ENCODE data around the gene FAM184B.
"Not testable (repeated sequence)": the region's sequence is repeated elsewhere in the genome, so short reads cannot be mapped to it uniquely, and the experiment has no call there.

FAM184B gene

DNA sequence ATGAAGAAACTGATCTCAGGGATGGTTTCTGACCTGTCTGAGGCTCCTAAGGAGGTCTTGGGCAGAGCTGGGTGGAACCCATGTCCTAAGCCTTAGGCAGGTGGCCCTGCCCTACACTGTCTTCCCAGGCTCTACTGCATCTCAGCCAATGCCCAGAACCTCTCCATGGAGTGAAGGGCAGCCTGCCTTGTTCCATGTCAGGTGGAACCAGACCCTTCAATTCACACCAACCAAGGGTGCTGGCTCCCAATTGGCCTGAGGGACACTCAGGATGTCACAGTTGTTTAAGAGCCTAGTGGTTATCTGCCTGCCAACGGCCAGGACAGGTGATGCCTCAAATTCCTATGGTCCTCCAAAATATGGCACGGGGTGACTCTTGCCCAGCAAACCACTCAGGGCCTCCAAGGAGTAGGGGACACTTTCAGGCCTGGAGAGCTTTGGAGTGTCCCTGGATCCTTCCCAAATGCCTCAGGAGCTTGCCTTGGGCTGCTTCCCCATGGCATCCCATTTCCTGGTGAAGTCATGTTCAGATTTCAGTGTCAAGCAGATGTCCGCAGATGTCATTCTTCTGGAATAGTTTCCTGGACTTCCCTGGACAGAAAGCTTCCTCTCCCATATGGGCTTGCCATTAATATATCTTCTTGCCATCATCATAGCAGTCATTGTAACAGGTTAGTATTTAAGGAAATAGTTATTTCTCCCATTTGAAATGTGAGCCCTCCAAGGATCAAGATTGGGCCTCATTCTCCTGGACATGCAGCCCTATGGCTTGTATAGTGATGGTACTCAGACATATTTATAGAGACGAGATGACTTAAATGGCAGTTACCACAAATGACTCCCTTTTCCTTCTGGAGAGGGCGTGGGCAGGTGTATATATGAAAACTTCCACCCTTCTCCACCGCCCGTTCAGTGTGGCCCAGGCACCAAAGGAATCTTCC, 99.9 kb downstream of the FAM184B start:
- no peak for DNase-seq

DNA sequence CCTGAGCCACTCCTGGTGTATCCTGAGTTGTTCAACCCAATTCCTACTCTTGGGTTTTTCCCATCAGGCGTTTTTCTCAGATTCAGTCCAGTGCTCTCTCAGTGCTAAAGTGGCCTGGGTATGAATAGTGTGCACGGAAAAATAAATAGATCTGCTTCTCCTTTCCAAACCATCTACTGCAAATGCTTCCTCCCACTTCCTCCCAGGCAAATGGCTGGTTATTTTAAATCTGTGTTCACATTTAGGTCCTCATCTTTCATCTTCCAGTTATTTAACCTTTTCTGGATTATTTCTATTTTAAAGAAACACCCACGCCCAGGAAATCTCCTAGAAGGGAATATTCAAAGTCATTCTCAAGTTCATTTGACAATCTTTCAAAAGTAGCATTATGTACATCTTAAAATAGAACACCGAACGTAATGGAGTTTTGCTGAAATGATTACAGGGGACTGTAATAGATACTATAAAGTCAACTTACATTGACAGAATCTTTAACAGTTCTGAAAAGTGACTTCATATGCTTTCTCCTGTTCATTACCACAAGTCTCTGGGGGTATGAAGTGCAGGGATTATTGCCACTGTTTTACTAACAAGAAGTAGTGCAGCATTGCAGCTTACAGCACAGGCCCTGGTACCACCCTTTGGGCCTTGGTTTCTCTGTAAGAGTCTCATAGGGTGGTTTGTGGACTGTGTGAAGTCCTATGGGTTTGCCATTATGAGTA, 100.7 kb downstream of the FAM184B start:
- no peak for DNase-seq

DNA sequence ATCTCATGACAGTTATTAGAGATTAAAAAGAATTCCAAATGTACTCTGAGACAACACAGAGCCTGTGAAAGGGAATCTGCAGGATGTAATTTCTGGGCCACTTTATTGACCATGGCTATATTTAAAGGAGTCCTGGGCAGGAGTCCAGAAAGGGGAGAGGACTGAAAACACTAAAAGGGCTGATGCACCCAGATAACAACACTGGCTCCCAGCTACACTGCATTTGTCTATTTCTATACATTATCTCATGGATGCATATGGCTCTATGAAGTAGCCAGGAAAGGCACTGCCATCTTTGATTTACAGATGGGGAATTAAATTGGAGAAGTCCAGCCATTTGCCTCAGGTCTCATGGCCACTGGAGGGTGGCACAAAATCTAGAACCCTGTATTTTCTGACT, 111.0 kb downstream of the FAM184B start:
- DNase-seq: no peak

DNA sequence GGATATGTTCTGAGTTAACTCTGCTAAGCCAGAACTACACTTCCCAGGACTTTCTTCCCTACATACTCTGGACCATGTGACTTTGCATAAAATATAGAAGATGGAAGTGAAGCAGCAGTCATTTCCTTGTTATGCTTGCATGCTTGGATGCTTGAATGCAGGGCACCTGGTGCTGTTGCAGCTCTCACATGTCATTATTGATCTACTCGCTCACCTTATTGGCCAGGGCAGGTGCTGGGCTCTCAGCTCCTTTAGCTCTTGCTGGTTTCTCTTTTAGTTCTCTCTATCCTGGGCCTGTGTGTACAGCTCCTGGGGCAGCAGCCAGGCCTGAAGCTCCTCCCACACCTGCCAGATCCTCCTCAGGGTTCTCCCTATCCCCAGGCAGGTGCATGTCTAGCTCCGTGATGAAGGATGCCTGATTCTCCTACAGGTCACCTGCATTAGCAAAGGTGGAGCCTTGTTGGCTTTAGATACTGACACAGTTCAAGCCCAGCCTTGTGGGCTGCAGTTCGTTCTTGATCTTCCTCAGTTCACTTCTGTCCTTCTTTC, 113.7 kb downstream of the FAM184B start:
- no peak for DNase-seq

DNA sequence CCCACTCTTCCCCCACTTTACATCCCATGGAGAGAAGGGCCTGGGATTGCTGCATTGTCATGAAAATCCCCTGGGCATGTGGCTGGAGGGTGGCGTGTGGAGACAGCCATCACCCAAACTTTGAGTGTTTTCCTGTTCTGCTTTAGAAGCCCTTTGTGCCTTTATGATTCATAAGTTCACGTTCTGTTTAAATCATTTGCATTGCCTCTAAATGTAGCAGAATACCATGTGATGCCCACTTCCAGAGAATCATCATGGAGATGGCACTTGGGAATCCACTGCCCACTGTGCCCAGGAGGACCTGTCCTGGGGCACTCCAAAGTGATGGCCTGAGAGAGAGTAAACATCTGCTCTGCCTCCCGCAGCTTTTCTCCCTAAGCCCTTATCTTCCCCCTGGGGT, 114.2 kb downstream of the FAM184B start:
- no peak for DNase-seq

DNA sequence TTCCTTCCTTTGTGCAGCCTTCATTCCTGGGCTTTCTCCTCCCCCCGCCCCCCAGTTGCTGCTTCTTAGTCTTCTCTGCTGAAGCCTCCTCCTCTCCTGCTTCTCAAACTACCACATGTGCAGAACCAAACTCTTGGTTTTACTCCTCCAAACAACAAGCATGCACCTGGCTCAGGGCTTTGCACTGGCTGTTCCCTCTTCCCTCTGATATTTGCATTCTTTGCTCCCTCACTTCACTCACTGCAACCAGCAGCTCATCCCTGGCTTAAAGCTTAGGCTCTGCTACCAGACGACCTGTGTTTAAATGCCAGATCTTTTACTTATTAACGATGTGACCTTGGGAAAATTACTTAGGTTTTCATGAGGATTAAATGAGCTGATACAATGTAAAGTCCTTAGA, 115.6 kb downstream of the FAM184B start:
- no peak for DNase-seq

DNA sequence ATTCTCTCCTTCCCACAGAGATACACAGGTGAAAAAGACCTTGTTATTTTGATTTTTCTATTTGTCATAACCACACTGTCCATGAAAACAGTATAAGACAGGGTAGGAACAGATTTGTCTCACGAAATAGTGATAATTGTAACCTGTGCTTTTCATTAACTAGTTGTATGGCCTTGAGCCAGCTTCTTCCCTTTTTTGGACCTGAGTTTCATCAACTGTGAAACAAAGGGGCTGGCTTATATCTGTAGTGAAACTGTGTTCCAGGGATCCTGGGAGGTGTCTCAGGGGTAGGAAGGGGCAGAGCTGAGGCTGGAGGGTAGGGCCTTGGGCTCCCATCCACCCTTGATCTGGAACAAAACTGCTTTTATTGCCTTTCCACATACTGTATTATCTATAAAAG, 116.1 kb downstream of the FAM184B start:
- no peak for DNase-seq

DNA sequence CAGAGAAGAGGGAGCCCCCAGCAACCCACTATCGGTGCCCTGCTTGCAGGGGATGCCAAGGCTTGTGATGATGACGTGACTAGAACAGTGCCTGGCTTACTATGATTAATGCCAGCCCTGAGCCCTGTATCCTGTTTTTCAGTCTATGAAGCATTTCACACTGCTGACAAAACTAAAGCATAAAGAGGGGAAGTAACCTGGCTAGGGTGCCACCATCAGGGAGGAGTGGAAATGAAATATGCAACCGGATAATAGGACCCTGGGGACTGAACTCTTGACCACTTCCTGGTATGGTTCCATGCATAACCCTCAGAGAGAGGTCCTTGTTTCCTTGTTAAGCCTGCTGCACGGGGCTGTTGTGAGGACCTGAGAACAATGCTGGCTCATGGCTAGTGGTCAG, 116.7 kb downstream of the FAM184B start:
- DNase-seq: peak in 1 of 2 experiments; percentile 3

DNA sequence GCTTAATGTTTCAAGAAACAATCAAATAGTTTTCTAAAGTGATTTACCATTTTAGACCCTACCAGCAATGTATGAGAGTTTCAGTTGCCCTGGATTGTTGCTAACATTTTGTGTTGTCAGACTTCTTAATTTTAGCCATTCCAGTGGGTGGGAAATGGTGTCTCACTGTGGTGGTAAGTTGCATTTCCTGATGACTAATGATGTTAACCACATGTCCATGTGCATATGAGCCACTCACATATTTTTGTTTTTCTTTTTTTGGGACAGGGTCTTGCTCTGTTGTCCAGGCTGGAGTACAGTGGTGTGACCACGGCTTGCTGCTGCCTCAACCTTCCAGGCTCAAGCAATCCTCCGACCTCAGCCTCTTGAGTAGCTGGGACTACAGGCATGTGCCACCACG, 118.7 kb downstream of the FAM184B start:
- no peak for DNase-seq

DNA sequence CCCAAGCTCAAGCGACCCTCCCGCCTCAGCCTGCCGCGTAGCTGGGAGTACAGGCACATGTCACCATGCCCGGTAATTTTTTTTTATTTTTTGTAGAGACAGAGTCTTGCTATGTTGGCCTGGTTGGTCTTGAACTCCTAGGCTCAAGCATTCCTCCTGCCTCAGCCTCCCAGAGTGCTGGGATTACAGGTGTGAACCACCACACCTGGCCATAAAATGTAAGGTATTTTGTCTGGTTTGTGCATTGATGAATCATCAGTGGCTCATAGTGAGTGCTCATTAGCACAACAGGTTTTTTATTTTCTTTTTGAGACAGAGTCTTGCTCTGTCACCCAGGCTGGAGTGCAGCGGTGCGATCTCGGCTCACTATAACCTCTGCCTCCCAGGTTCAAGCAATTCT, 122.2 kb downstream of the FAM184B start:
- not testable (repeated sequence) for DNase-seq

DNA sequence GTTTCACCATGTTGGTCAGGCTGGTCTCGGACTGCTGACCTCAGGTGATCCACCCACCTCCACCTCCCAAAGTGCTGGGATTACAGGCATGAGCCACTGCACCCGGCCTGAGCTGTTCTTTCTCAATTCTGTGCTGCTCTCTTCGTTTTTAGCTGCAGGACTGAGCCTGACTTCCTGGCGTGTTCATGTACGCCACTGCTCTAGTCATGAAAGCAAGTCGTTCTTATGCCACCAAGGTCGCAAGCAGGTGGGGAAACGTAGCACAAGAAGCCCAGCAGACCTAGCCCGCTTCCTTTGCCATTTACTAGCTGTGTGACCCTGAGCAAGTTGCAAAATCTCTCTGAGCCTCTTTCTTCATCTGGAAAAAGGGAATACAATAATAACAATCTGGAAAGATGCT, 123.6 kb downstream of the FAM184B start:
- DNase-seq: no peak

DNA sequence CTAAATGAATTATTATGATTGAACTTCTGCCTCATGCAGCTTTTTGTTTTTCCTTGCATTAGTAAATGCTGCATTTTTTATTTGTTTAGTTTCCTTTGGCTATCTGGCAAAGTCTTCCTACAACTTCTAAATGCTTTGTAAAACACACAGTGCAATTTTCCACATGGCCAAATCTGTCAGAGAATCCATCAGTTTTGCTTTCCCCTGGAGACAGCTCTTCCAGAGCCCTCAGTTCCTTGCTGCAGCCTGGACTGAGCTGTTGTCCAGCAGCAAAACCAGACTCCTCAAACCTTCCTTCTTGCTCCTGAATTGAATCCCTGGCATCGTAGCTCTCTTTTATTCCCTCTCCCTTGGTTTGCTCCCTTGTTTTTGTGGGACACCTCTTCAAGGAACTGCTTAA, 124.3 kb downstream of the FAM184B start:
- DNase-seq: no peak

DNA sequence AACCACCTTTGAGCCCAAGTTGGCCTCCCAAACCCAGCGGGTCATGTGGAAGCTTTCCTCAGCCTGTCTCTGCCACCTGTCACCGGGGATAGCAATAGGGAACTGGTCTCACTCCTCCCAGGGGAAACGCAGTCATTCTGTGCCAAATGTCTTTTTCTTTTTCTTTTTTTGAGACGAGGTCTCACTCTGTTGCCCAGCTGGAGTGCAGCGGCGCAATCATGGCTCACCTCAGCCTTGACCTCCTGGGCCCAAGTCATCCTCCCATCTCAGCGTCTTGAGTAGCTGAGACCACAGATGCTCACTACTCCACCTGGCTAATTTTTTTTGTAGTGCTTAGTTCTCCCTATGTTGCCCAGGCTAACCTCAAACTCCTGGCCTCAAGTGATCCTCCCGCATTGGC, 126.7 kb downstream of the FAM184B start:
- DNase-seq: no peak

DNA sequence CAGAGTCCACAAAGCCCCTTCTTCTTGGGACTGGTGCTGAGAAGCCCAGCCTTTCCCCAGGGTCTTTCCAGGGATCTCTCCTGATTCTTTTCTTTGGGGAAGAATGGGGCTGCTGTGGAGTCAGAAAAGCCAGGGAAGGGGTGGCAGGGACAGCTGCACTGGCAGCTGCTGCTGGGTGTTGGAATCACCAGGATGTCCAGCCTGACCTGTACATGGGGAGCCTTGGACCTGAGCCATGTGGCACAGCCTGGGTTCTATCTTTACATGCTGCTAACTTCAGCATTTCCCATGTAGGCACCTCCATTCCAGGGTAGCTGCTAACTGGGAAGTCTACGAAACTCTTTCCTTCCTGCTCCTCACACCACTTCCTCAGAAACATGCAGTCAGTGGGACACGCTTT, 131.0 kb downstream of the FAM184B start:
- no peak for DNase-seq

DNA sequence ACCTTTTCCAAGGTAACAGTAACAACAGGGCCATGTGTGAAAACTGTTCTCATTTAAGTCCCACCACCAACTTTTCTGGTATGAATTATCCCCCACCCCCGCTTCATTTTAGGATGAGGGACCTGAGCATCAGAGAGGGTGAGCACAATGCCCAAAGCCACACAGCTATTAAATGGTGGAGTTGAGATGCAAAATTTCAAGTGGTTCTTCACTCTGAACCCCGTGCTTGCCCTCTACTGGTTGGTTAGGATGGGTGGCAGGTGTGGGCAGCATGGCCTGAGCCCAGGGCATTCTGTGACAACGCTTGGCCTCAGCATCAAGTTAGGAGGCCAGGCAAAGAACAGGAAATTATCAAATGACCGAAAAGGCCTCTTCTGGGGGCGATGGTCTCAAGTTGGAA, 133.5 kb downstream of the FAM184B start:
- DNase-seq: no peak

DNA sequence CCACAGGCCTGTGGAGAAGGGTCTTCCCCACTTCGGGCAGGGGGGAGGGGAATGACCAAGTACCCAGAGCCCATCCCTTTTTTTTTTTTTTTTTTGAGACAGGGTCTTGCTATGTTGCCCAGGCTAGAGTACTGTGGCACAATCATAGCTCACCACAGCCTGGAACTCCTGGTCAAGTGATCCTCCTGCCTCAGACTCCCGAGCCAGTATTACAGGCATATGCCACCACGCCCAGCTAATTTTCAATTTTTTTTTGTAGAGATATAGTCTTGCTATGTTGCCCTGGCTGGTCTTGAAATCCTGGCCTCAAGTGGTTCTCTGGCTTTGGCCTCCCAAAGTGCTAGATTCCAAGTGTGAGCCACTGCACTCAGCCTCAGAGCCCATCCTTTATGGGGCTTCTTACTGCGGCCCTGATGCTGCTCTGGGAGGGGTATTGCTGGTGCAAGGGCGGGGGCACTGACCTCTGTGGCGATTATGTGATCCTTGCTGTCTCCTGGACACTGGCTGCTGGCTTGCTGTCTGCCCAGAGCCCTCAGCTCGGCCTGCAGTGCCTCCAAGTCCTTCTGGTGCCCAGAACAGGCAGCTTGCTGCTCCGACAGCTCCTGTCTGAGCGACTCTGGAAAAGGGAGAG, 134.1 kb downstream of the FAM184B start:
- DNase-seq: no peak

DNA sequence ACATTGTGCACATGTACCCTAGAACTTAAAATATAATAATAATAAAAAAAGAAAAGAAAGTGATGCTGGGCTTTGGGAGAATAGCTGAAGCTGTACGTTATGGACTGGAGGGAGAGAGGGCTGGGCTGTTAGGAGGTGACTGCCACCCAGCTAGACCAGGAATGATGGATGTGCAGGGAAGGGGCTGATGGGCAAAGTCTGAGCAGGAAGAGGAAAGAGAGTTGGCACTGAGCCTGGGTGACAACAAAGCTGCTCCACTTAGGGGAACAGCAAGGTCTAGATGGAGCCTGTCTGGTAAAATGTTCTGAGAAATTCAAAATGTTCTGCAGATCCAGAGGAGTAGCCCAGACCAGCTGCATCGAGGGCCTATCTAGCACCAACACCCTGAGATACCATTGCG, 134.7 kb downstream of the FAM184B start:
- DNase-seq: no peak

DNA sequence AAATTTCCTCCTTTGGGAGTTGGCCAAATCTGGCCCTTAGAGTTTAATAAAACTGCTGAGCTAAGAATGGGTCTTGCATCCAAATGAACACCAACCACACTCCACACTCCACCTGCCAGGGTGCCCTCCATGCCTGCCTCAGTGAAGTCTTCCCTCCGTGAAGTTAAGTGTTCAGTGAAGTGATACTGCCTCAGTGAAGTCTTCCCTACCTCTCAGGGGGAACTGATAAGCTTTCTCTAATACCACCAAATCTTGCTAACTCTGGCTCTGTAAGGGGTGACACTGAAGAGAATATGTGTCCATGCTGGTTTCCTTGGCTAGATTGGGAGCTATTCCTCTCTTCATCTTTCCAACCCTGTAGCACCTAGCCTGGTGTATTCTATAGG, 139.0 kb downstream of the FAM184B start:
- DNase-seq: no peak

DNA sequence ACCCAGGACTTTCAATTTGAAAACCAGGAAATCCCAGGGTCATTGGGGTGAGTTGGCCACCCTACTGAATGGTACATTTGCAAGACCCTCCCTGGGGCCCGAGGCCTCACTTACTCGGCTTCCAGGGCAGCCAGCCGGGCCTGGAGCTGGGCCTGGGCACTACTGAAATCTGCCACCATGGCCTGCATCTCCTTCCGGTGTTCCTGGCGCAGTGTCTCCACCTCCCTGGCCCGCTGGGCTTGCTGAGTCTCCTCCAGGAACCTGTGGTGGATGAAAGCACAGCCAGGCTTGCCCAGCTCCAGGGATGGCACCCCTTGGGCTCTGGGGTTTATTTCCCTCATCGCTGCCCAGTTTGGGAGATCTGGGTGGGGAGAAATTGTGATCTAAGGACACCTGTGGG, 142.3 kb downstream of the FAM184B start:
- DNase-seq: no peak

DNA sequence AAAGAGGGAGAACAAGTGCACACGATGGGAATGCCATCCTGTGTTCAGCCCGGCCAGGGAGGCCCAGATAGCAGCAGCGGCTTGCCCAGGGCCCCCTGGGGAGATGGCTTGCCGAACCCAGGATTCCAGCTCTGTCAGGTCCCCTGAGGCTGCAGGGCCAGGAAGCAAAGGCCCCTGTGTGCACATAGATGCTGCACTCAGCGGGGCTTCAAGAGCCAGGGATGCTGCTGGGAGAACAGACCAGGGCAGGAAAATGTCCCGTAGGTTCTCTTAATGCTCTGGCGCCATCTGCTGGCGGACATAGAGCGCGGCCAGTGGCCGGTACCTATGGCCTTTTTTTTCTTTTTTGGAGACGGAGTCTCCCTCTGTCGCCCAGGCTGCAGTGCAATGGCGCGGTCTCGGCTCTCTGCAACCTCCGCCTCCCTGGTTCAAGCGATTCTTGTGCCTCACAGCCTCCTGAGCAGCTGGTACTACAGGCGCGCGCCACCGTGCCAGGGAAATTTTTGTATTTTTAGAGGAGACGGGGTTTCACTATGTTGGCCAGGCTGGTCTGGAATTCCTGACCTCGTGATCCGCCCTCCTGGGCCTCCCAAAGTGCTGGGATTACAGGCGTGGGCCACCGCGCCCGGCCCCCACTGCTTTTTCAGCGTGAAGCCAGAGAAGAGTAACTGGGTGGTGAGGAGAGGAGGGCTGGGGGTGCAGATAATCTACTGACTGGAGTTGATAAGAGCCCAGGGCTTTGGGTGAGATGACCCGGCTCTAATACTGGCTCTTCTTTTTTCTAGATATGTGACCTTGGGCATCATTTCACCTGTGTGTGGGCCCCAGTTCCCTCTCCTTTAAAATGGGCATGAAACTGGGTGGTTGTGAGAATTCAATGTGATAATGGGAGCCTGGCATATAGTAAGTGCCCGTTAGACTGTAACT, 144.5 kb downstream of the FAM184B start:
- DNase-seq: peak; percentile 59 to 63

DNA sequence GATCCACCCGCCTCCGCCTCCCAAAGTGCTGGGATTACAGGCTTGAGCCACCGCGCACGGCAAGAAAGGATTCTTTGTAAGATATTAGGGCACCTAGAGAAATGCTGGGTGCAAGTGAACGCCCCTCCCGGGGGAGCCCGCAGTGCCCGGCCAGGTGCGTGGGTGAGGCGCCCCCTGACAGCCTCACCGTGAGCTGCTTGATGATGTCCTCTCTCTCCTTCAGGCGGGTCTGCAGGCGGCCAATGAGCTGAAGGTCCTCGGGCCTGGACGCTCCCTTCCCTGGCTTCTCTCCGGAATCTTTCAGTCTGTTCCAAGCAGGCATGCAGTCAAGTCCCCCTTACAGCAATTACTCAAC, 145.1 kb downstream of the FAM184B start:
- no peak for DNase-seq

DNA sequence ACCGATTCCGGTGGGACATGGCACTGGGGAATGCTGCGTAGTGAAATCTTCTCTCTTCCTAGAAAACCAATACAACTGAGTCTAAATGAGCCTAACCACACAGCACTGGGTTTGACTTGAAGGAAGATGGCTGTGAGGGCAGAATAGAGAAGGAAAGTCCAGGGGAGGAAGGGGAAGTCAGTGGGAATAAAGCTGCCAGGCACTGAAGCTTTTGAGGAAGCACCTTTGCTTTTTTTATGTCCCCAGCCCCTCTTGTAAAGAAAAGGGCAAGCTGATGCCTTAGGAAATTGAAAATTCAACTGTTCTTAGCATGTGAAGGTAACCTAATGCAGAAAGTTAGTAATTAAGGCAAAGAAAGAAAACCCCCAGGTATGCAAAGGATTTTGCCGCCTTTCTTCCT, 146.4 kb downstream of the FAM184B start:
- DNase-seq: peak in 1 of 2 experiments; percentile 11

DNA sequence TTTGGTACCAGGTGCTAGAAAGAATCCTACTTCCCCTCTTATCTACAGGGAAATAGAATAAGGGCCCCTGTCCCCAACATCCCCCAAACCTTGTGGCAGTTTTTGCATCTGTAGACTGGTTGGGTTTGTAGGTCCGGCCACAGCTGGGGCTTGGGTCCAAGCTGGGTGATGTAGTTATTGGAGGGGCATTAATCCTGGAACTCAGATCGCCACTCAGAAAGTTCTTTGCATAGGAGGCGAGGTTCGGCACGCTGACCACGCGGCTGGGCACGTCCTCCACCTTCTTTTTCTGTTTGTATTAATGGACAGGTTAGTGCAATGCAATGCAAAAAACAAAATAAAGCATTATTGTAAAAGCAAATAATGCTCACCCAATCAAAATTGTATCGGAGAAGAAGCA, 147.8 kb downstream of the FAM184B start:
- DNase-seq: no peak

Data from AML-193 (cell line).